Activated B cell treated with CpG ODN at 0.5 μM for 24 hours (primary cell): ENCODE measurements around the gene OR2J2. TPM values are rescaled to one million over a fixed set of nuclear protein-coding genes. Genes with fewer than 3 reads are reported as not detected.
"Not testable (repeated sequence)": the region's sequence is repeated elsewhere in the genome, so short reads cannot be mapped to it uniquely, and the experiment has no call there.

Source experiments
- ATAC-seq: fragments of 200-7000 bp; cut with Tn5 transposase; one replicate; pipeline ENCODE4 v1.10.0; 2021; ENCODE audit warnings: low read depth, mild to moderate bottlenecking, moderate library complexity
- CTCF ChIA-PET: fragments of 350-600 bp; sonication (Branson Sonifier 250); formaldehyde crosslinking; loops from one replicate; lab custom pipeline; 2021; ENCODE audit warnings: antibody characterized with exemption; lab: Charles Lee
- POLR2A ChIA-PET: fragments of 350-600 bp; sonication (Branson Sonifier 250); formaldehyde crosslinking; loops from one replicate; lab custom pipeline; 2021; ENCODE audit warnings: antibody characterized with exemption; lab: Charles Lee
- DNase-seq: peaks from one replicate; pipeline ENCODE4 v3.0.0; 2022
- H3K27ac Mint-ChIP-seq: one replicate; pipeline ENCODE4 v1.8.0; 2020; ENCODE audit warnings: mixed read lengths
- H3K27me3 Mint-ChIP-seq: one replicate; pipeline ENCODE4 v1.8.0; 2021; ENCODE audit warnings: mixed read lengths
- H3K36me3 Mint-ChIP-seq: one replicate; pipeline ENCODE4 v1.8.0; 2021; ENCODE audit warnings: low read depth, mixed read lengths
- H3K4me1 Mint-ChIP-seq: one replicate; pipeline ENCODE4 v1.8.0; 2021; ENCODE audit warnings: mixed read lengths
- H3K4me3 Mint-ChIP-seq: one replicate; pipeline ENCODE4 v1.8.0; 2020; ENCODE audit warnings: mild to moderate bottlenecking, mixed read lengths
- H3K9me3 Mint-ChIP-seq: one replicate; pipeline ENCODE4 v1.8.0; 2020; ENCODE audit warnings: mixed read lengths
- intact Hi-C: fragments of 100-400 bp; cut with micrococcal nuclease; formaldehyde crosslinking; loops from one replicate; pipeline ENCODE4 v1.15.1; 2024
- total RNA-seq: library from RNA; stranded (reverse); gene quantifications from 2 replicates; pipeline ENCODE4 v1.2.3, GENCODE V29; 2022
- TF ChIP-seq, protein P1 (sequence below): fragments of 200-600 bp; IDR thresholded peaks from one replicate; pipeline ENCODE4 v1.8.0; 2022; ENCODE audit warnings: antibody characterized with exemption, mild to moderate bottlenecking

The OR2J2 gene
- total RNA-seq, 1 donor from 2014 or later, result not detected

- Mint-ChIP-seq H3K27me3 (peaks cover 11% of the 10 kb centered on the region), H3K4me3 (no peak overlapping the region), H3K4me1 (no peaks in the 10 kb centered on the region), H3K27ac (no peak overlapping the region), H3K36me3 (no peaks in the 10 kb centered on the region), H3K9me3 (no peaks in the 10 kb centered on the region)
- POLR2A ChIA-PET, result no interaction called here
- ATAC-seq (no peak), DNase-seq (no peak)
- TF ChIP-seq, protein P1, sequence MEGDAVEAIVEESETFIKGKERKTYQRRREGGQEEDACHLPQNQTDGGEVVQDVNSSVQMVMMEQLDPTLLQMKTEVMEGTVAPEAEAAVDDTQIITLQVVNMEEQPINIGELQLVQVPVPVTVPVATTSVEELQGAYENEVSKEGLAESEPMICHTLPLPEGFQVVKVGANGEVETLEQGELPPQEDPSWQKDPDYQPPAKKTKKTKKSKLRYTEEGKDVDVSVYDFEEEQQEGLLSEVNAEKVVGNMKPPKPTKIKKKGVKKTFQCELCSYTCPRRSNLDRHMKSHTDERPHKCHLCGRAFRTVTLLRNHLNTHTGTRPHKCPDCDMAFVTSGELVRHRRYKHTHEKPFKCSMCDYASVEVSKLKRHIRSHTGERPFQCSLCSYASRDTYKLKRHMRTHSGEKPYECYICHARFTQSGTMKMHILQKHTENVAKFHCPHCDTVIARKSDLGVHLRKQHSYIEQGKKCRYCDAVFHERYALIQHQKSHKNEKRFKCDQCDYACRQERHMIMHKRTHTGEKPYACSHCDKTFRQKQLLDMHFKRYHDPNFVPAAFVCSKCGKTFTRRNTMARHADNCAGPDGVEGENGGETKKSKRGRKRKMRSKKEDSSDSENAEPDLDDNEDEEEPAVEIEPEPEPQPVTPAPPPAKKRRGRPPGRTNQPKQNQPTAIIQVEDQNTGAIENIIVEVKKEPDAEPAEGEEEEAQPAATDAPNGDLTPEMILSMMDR, result no peak
- CTCF ChIA-PET, result no interaction called here
- intact Hi-C loops, result no loop called here
Measured at GRCh38 chr6:29211488-29211887, 40.8 kb downstream of the OR2J2 start.

DNA sequence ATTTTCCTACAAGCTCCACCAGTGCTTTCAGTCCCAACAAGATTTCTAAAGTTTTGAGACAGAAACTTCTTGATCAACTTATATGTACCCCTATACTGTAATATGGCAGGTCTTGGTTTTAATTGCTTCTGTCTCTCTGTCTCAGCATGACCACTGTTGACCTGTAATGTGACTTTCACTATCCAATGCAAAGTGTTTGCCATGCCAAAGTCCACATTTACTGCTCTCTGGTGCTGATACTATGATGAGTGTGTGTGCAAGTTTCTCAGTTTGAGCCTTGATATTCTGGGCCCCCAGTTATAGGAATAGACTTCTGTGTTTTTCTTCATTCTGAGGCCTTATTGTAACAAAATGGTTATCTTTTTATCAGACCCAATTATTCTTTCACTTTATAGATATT is 45.8 kb downstream of the OR2J2 start:
- ChIA-PET CTCF (no interaction called here), POLR2A (no interaction called here)
- intact Hi-C loops, result no loop called here
- H3K4me1 Mint-ChIP-seq, result no peaks in the 10 kb centered on the region
- DNase-seq, result no peak
- TF ChIP-seq, protein P1, result no peak
- H3K4me3 Mint-ChIP-seq, result no peak overlapping the region
- ATAC-seq, result no peak
- peaks cover 2% of the 10 kb centered on the region for H3K9me3 Mint-ChIP-seq
- no peak overlapping the region for H3K27ac Mint-ChIP-seq
- H3K36me3 Mint-ChIP-seq, result no peaks in the 10 kb centered on the region
- peaks cover 5% of the 10 kb centered on the region for H3K27me3 Mint-ChIP-seq

GRCh38 chr6:29217242-29217641 is 46.5 kb downstream of the OR2J2 start:
- H3K27me3 Mint-ChIP-seq, ATAC-seq, CTCF ChIA-PET, H3K9me3 Mint-ChIP-seq, H3K4me3 Mint-ChIP-seq, POLR2A ChIA-PET, H3K36me3 Mint-ChIP-seq, H3K27ac Mint-ChIP-seq, H3K4me1 Mint-ChIP-seq, intact Hi-C loops, DNase-seq: not testable (repeated sequence)

- H3K27me3 Mint-ChIP-seq, ATAC-seq, DNase-seq, H3K4me1 Mint-ChIP-seq, CTCF ChIA-PET, H3K9me3 Mint-ChIP-seq, H3K36me3 Mint-ChIP-seq, H3K27ac Mint-ChIP-seq, intact Hi-C loops, H3K4me3 Mint-ChIP-seq, POLR2A ChIA-PET: not testable (repeated sequence)
Measured at GRCh38 chr6:29218056-29218455, 47.3 kb downstream of the OR2J2 start.

Other genes with a start within 250 kb of the OR2J2 start
- 59.5 and 64.8 TPM in 2 replicates for gene TRIM27, start 246.9 kb upstream of the OR2J2 start, total RNA-seq
- gene ZNF311, start 165.6 kb upstream of the OR2J2 start, total RNA-seq, result 0.31 TPM in 1 of 2 replicates, not detected in the other
- not detected in 2 replicates for gene OR2W1, start 125.7 kb upstream of the OR2J2 start, total RNA-seq
- not detected in 2 replicates for gene OR2B3, start 83.6 kb upstream of the OR2J2 start, total RNA-seq
- not detected in 2 replicates for gene OR2J1, start 71.4 kb upstream of the OR2J2 start, total RNA-seq
- gene OR2J3, start 62.8 kb upstream of the OR2J2 start, total RNA-seq, result not detected in 2 replicates
- gene OR14J1, start 130.8 kb downstream of the OR2J2 start, total RNA-seq, result not detected in 2 replicates
- not detected in 2 replicates for gene OR5V1, start 198.0 kb downstream of the OR2J2 start, total RNA-seq
- gene OR12D3, start 204.4 kb downstream of the OR2J2 start, total RNA-seq, result not detected in 2 replicates
- not detected in 2 replicates for gene OR12D2, start 224.7 kb downstream of the OR2J2 start, total RNA-seq
- gene OR12D1, start 244.0 kb downstream of the OR2J2 start, total RNA-seq, result not detected in 2 replicates